Panc1 (cell line): ENCODE data around the gene RDH13. TPM values are rescaled to one million over a fixed set of nuclear protein-coding genes. Genes with fewer than 3 reads are reported as not detected.

ENCODE experiments used
- ATAC-seq: fragments of 200-7000 bp; cut with Tn5 transposase; 2 replicates; pipeline ENCODE4 v1.9.1; 2020; ENCODE audit warnings: mild to moderate bottlenecking, moderate library complexity
- BruUV-seq: library from RNA; stranded (reverse); fragments of 400-500 nt; replicated peaks from 2 replicates; lab custom pipeline; 2021; lab: Mats Ljungman, UMichigan
- CTCF ChIA-PET: fragments of 300-600 bp; sonication (Branson Sonifier 250); formaldehyde crosslinking; loops from one replicate; lab custom pipeline; 2022; ENCODE audit warnings: antibody characterized with exemption; lab: Charles Lee
- POLR2A ChIA-PET: fragments of 300-600 bp; sonication (Branson Sonifier 250); formaldehyde crosslinking; loops from one replicate; lab custom pipeline; 2022; ENCODE audit warnings: antibody characterized with exemption; lab: Charles Lee
- DNase-seq: peaks from one replicate; pipeline ENCODE4 v3.0.0-alpha.2; 2010; ENCODE audit warnings: low read depth, low spot score
- H3K27ac ChIP-seq: 2 replicates; pipeline ENCODE4 v1.5.1; 2011; ENCODE audit warnings: mild to moderate bottlenecking, low read length, inconsistent platforms
- H3K27me3 ChIP-seq: fragments of 200-500 bp; sonication (Bioruptor generic); 2 replicates; pipeline ENCODE4 v1.6.0; 2014; ENCODE audit warnings: low read length, inconsistent platforms; ENCODE audit not compliant: control insufficient read depth, insufficient read depth
- H3K36me3 ChIP-seq: fragments of 200-500 bp; sonication (Bioruptor generic); 2 replicates; pipeline ENCODE4 v1.5.1; 2014; ENCODE audit warnings: inconsistent platforms, mild to moderate bottlenecking, low read length, moderate library complexity; ENCODE audit not compliant: control insufficient read depth, insufficient read depth
- H3K4me1 ChIP-seq: 2 replicates; pipeline ENCODE4 v1.5.1; 2011; ENCODE audit warnings: inconsistent platforms, mild to moderate bottlenecking, low read length, moderate library complexity; ENCODE audit not compliant: control insufficient read depth, insufficient read depth
- H3K4me3 ChIP-seq, 2 experiments: 2 replicates each; pipeline ENCODE4 v1.5.1; 2011 to 2012; ENCODE audit warnings: low read depth in 2 of 2, low read length in 2 of 2, mild to moderate bottlenecking in 2 of 2, inconsistent platforms in 1 of 2, moderate library complexity in 1 of 2
- H3K9me3 ChIP-seq: fragments of 200-500 bp; sonication (Bioruptor generic); 2 replicates; pipeline ENCODE4 v1.5.1; 2014; ENCODE audit warnings: low read depth, mild to moderate bottlenecking, inconsistent platforms, low read length, moderate library complexity; ENCODE audit not compliant: control insufficient read depth, insufficient read depth
- CTCF ChIP-seq: fragments of 450-650 bp; IDR thresholded peaks from 2 replicates; pipeline ENCODE4 v1.5.1; 2017; ENCODE audit warnings: mild to moderate bottlenecking
- POLR2AphosphoS5 ChIP-seq: IDR thresholded peaks from 2 replicates; pipeline ENCODE4 v1.6.1; 2012; ENCODE audit warnings: mild to moderate bottlenecking, low read depth, low read length, moderate library complexity
- REST ChIP-seq, 2 experiments: IDR thresholded peaks; 2 replicates each; pipeline ENCODE4 v1.6.1; 2011 to 2012; ENCODE audit warnings: low read depth in 2 of 2, control low read depth in 1 of 2, low read length in 1 of 2, mild to moderate bottlenecking in 1 of 2, moderate library complexity in 1 of 2; ENCODE audit not compliant: insufficient read depth in 1 of 2
- SIN3A ChIP-seq: IDR thresholded peaks from 2 replicates; pipeline ENCODE4 v1.6.1; 2012; ENCODE audit warnings: low read depth, mild to moderate bottlenecking, low read length, moderate library complexity, borderline replicate concordance; ENCODE audit not compliant: insufficient read depth
- TCF7L2 ChIP-seq: IDR thresholded peaks from 2 replicates; pipeline ENCODE4 v1.6.1; 2011; ENCODE audit warnings: mild to moderate bottlenecking, low read depth, low read length, inconsistent platforms
- in situ Hi-C: cut with HindIII; loops from 2 replicates; pipeline ENCODE4 v1.10.0; 2016; ENCODE audit warnings: low sequenced_read_pairs, low pct_unique_long_range_greater_than_20kb
- intact Hi-C: fragments of 100-400 bp; cut with micrococcal nuclease; formaldehyde crosslinking; loops from one replicate; pipeline ENCODE4 v1.10.0; 2022; ENCODE audit not compliant: unreplicated experiment
- total RNA-seq: library from RNA; stranded (reverse); gene quantifications from one replicate; pipeline ENCODE4 v1.2.1, GENCODE V29; 2021; ENCODE audit not compliant: unreplicated experiment

The RDH13 gene
- total RNA-seq, 1 experiment from 2014 or later: 37.8 TPM

- no TSS peak for BruUV-seq
- in situ Hi-C loops: no loop called here
- ChIA-PET CTCF (no interaction called here), POLR2A (no interaction called here)
- ATAC-seq (no peak), DNase-seq (no peak)
- H3K27ac ChIP-seq: no peak overlapping the region
- no peaks in the 10 kb centered on the region; the same call in 1 of the 2 replicates for H3K4me1 ChIP-seq
- no peak overlapping the region for H3K4me3 ChIP-seq
- H3K27me3 ChIP-seq: no peaks in the 10 kb centered on the region
- no peaks in the 10 kb centered on the region for H3K36me3 ChIP-seq
- intact Hi-C loops: no loop called here
- TF ChIP-seq REST (IDR thresholded peaks at IDR 0.05; ENCODE audit: insufficient read depth in 1 of 2, low read depth in 2 of 2, low read length in 1 of 2) (no peak), TCF7L2 (no peak), POLR2AphosphoS5 (no peak), CTCF (no peak), SIN3A (no peak)
- H3K9me3 ChIP-seq: no peaks in the 10 kb centered on the region
Observed at GRCh38 chr19:55103190-55103589, 40.2 kb upstream of the RDH13 start.

- no TSS peak for BruUV-seq
- in situ Hi-C loops: no loop called here
- TF ChIP-seq CTCF: no peak
Observed at GRCh38 chr19:55101261-55101660, 38.3 kb upstream of the RDH13 start.

More at GRCh38 chr19:55101261-55101660, 38.3 kb upstream of the RDH13 start:
- intact Hi-C loops: no loop called here
- H3K4me3 ChIP-seq: no peak overlapping the region
- H3K27me3 ChIP-seq: no peaks in the 10 kb centered on the region
- H3K4me1 ChIP-seq: no peaks in the 10 kb centered on the region; the same call in 1 of the 2 replicates
- DNase-seq (no peak), ATAC-seq (no peak)
- ChIA-PET CTCF (no interaction called here), POLR2A (no interaction called here)
- H3K27ac ChIP-seq: no peak overlapping the region
- H3K36me3 ChIP-seq: no peaks in the 10 kb centered on the region
- no peaks in the 10 kb centered on the region for H3K9me3 ChIP-seq
